GM12891 (cell line): ENCODE data around the gene DOCK2.

Experiments
- POLR2A ChIP-seq: IDR thresholded peaks from 2 replicates; pipeline ENCODE4 v1.6.1; 2011; ENCODE audit warnings: low read depth, low read length, control low read depth
- POLR2AphosphoS5 ChIP-seq: IDR thresholded peaks from 2 replicates; pipeline ENCODE4 v1.6.1; 2011; ENCODE audit warnings: low read depth, low read length, control low read depth
- POU2F2 ChIP-seq: IDR thresholded peaks from 2 replicates; pipeline ENCODE4 v1.6.1; 2011; ENCODE audit warnings: low read depth, mild to moderate bottlenecking, control low read depth, low read length, moderate library complexity
- TAF1 ChIP-seq: IDR thresholded peaks from 2 replicates; pipeline ENCODE4 v1.6.1; 2011; ENCODE audit warnings: low read depth, low read length, control low read depth

DNA sequence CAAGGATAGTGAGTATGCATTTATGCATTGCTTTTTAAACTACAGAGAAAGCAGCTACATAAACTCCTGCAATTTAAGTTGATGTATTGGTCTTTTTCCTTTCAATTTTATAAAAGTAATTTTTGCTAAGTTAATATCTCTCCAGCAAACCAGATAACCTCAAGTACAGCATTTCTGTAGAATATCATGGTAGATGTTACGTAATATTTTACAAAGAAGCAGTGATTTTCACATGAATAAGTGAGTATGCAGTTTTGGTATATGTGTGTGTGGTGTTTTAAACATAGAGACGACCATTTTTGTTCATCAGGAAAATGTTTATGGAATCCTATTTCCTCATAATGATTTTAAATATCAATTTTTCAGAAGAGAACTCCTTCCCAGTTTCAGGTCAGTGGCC lies 224.4 kb downstream of the DOCK2 start:
- TF ChIP-seq POLR2AphosphoS5 (no peak), POLR2A (no peak), TAF1 (no peak), POU2F2 (no peak)
